Fibroblast of peridontal ligament (primary cell): ENCODE measurements around the gene GPR89B.
"Not testable (repeated sequence)": the region's sequence is repeated elsewhere in the genome, so short reads cannot be mapped to it uniquely, and the experiment has no call there.

Source experiments
- DNase-seq: peaks from one replicate; pipeline ENCODE4 v3.0.0-alpha.2; 2010; ENCODE audit errors: extremely low read depth

Gene GPR89B

DNA sequence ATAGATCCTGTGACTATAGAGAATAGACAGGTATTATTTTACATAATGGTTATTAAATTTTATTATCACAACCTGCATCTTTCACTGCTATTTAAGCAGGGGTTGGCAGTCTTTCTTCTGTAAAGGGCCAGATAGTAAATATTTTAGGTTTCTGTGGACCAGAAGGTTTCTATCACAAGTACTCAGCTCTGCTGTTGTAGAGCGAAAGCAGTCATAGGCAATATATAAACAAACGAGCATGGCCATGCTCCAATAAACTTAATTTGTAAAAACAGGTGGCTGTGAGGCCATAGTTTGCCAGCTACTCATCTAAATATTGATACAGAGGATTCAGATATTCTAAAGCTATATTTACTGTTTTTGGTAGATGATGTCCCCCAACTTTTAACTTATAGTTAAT is 12.2 kb downstream of the GPR89B start:
- DNase-seq, result not testable (repeated sequence)

DNA sequence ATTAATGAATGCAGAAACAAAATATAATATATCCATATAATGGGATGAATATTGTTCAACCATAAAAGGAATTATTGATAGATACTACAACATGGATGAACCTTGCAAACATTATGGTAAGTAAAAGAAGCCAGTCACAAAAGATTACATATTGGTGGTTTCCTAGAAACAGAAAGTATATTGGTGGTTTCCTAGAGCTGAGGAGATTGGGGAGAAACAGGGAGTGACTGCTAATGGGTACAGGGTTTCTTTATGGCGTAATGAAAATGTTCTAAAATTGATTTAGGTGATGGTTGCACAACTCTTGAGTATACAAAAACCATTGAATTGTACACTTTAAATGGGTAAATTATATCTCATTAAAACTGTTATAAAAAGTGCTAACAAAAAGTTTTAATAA is 14.3 kb downstream of the GPR89B start:
- not testable (repeated sequence) for DNase-seq

GRCh38 chr1:147949517-147949916 is 21.3 kb downstream of the GPR89B start:
- DNase-seq, result not testable (repeated sequence)

DNA sequence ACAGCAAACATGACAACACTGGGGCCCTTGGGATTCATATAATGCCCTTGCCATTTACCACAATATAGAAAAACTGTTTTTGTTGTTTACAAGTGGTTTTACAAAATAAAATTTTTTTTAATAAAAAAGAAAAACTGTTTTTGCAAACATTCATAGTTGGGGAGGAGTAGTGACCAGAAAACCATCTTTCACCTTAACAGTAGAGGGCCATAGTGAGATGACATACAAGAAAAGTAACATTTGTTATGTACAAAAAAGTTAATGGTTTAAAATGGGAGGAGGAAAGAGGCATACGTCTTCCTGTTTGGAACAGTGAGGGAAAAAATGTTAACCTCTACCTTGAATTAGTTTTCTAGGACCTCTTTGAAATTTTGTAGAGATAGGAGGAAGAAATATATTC is 30.7 kb downstream of the GPR89B start:
- not testable (repeated sequence) for DNase-seq

DNA sequence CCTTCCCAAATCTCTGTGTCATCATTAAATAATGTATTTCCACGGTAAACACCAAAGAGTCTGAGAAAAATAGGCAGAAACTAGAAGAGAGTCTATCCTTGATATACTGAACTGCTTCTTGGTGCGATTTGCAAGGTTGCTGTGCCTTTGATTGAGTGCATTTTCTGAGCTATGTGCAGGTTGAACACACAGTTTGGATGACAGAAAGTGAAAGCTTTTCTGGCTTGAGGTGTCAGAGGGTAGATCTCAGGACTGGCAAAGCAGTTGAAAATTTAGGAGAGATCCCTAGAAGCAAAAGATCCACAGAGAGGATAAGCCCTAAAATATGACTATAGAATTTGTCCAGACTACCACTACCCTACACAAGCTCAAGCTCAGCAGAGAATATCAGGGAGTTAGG is 31.5 kb downstream of the GPR89B start:
- DNase-seq, result not testable (repeated sequence)

- not testable (repeated sequence) for DNase-seq
Measured at GRCh38 chr1:147964575-147964974, 36.4 kb downstream of the GPR89B start.

GRCh38 chr1:147966657-147967056 is 38.4 kb downstream of the GPR89B start:
- DNase-seq, result not testable (repeated sequence)

GRCh38 chr1:147978896-147979651 is 50.9 kb downstream of the GPR89B start:
- DNase-seq, result not testable (repeated sequence)

- not testable (repeated sequence) for DNase-seq
Measured at GRCh38 chr1:147985374-147985773, 57.2 kb downstream of the GPR89B start.

DNA sequence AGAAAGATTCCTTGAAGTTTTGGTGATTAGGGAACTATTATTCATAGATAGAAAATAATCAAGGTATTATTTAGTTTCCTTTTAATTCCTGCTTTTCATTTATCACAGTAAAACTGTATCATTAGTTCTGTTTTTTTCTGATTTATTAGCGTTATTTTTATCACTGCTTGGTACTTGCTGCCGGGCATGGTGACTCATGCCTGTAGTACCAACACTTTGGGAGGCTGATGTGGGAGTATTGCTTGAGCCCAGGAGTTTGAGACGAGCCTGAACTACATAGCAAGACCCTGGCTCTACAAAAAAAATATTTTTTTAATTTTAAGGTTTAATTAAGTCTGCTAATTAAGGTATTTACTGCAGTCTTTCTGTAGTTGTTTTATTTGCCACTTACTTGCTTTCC is 59.7 kb downstream of the GPR89B start:
- DNase-seq, result not testable (repeated sequence)

GRCh38 chr1:147992916-147993315 is 64.7 kb downstream of the GPR89B start:
- DNase-seq, result not testable (repeated sequence)

DNA sequence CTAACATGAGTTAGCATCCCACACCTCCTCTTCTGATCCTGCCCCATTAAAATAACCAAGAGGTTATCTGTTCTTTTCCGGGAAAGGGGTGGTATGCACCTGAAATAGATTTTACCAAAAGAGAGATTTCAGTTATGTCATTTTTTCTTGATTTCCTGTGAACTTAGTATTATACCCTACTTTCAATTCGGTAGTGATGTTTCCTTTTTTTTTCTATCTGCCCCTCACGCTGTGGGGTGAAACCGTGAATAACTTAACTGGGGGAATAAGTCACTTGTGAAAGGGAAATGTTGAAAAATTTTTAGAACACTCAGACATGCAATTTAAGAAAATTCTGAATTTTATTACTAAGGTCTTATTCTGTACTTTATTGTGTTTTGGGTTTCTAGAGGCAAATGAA is 65.2 kb downstream of the GPR89B start:
- not testable (repeated sequence) for DNase-seq

- not testable (repeated sequence) for DNase-seq
Measured at GRCh38 chr1:147993825-147994615, 65.8 kb downstream of the GPR89B start.

DNA sequence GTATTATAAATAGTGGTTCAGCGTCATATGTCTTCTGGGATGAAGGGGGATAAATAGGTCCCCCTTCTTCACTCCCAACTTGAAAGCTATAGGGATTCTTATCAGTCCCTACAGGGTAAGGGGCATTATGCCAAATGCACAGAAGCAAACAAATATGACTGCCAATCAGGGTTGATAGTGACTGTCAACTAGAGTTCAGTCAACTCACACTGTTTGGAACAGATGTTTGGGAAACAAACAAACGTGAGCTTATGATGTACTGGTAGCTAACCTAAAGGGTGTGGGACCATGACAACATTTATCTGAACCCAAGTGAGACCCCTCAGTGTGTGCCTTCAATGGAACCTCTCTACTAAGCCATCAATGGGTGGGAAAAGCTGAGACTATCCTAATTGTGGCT is 67.9 kb downstream of the GPR89B start:
- DNase-seq, result not testable (repeated sequence)

- DNase-seq, result not testable (repeated sequence)
Measured at GRCh38 chr1:148007724-148008123, 79.5 kb downstream of the GPR89B start.

- DNase-seq, result no peak
Measured at GRCh38 chr1:148010527-148010926, 82.3 kb downstream of the GPR89B start.

GRCh38 chr1:148013177-148014144 is 85.2 kb downstream of the GPR89B start:
- DNase-seq, result not testable (repeated sequence)

GRCh38 chr1:148014289-148015200 is 86.3 kb downstream of the GPR89B start:
- not testable (repeated sequence) for DNase-seq

DNA sequence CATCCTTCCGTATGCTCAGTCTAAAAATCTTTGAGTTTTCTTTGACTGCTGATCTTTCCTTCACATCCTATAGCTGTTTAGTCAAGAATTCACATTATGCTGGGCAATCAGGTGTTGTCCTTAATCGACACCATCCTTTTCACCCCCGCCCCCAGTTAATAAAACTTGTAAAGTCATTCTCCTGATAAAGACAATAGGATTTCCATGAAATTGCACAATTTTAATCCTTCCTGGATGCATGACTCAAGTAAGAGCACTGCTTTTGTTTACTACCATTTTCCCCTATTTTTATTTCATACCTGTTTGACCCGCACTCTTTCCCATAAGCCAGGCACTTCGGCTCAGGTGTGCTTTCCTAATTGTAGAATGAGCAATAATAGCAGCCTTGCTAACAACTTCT is 96.7 kb downstream of the GPR89B start:
- not testable (repeated sequence) for DNase-seq

DNA sequence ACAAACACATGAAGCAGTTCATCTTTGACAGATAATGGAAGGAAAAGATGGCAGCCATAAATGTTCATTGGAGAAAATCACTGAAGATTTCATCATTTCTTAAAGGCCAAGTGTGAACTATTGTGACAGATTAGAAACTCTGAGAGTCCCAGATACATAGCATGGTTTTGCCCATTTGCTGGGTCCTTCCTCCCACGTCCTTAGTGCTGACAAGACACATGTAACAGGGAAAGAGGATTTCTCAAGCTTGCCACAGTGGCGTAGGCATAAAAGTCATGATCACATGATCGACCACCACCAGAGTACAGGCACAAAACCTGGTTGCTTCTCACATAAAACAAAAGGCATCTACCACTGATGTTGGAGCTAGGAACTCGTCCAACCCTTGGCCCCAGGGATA is 98.8 kb downstream of the GPR89B start:
- DNase-seq, result not testable (repeated sequence)

DNA sequence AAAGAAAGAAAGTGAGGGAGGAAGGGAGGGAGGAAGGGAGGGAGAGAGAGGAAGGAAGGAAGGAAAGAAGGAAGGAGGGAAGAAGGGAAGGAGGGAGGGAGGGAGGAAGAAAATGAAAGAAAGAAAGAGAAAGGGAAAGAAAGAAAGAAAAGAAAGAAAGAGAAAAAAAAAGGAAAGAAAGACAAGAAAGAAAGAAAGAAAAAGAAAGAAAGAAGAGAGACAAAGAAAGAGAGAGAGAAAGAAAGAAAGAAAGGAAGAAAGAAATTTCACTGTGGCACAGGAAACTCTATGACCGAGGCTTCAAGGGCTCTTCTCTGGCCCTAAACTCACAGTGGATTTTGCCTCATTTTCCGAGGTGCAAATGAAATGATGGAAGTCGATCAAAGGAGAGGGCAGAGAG is 104.0 kb downstream of the GPR89B start:
- not testable (repeated sequence) for DNase-seq
